Heart left ventricle (tissue), 13 donors: Measurements from ENCODE around the gene VPS26C.

Source experiments
- POLR2A ChIP-seq, 2 donors: fragments of 450-650 bp; IDR thresholded peaks; one replicate each; pipeline ENCODE4 v1.6.1; 2017; ENCODE audit warnings: antibody characterized with exemption in 2 of 2, mild to moderate bottlenecking in 2 of 2, moderate library complexity in 2 of 2
- TF ChIP-seq, protein P1 (sequence below), 12 donors: fragments of 200-600 bp; sonication (generic) in 4 of 12; IDR thresholded peaks; one replicate each; pipeline versions ENCODE4 v1.5.0 to v1.8.0; 2018 to 2022; ENCODE audit warnings: antibody characterized with exemption in 12 of 12, mild to moderate bottlenecking in 5 of 12
- donor health status: ischemic (EF 13 %, LVEDD 7.1; RV severe dilation, severe dysfunction).
- donor health status: DM: no; HTN: yes; CAD: no.
- donor health status: DM: no; HTN: no; CAD: no.
- donor health status: ischemic (EF 25% LVEDD 6.9; RV normal size, moderate dysfunction).
- donor health status: ischemic (EF 25% LVEDD 5.7; RV mildly dilated, moderate dysfunction).
- donor health status: ischemic (EF 35%, LVEDD 5.7; RV mildly dilated, moderate dysfunction).
- donor health status: nonischemic (EF 11% LVEDD 7.7; RV severe dilation, severe dysfunction).
- donor health status: DM: yes; HTN: yes; CAD: no.
- donor health status: PGD.
- donor health status: ischemic (EF 29% LVEDD 5.4; RV normal size, mild dysfunction).
- donor health status: nonischemic (EF 23%, LVEDD 6.1; RV moderate dilation, normal function).

DNA sequence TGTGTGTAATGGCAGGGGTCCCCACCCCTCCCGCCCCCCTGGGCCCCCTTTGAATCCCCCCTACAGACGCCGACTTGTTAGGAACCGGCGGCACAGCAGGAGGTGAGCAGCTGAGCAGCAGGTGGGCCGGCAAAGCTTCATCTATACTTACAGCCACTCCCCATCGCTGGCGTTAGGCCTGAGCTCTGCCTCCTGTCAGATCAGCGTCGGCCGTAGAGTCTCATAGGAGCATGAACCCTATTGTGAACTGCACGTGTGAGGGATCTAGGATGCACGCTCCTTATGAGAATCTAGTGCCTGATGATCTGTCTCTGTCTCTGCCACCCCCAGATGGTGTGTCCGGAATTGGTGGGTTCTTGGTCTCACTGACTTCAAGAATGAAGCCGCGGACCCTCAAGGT lies 14.9 kb upstream of the VPS26C start:
- TF ChIP-seq, protein P1, sequence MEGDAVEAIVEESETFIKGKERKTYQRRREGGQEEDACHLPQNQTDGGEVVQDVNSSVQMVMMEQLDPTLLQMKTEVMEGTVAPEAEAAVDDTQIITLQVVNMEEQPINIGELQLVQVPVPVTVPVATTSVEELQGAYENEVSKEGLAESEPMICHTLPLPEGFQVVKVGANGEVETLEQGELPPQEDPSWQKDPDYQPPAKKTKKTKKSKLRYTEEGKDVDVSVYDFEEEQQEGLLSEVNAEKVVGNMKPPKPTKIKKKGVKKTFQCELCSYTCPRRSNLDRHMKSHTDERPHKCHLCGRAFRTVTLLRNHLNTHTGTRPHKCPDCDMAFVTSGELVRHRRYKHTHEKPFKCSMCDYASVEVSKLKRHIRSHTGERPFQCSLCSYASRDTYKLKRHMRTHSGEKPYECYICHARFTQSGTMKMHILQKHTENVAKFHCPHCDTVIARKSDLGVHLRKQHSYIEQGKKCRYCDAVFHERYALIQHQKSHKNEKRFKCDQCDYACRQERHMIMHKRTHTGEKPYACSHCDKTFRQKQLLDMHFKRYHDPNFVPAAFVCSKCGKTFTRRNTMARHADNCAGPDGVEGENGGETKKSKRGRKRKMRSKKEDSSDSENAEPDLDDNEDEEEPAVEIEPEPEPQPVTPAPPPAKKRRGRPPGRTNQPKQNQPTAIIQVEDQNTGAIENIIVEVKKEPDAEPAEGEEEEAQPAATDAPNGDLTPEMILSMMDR (IDR thresholded peaks at IDR 0.05) = no peak
- no peak for TF ChIP-seq POLR2A (IDR thresholded peaks at IDR 0.05)
